Activated CD8-positive, alpha-beta memory T cell treated with anti-CD3 and anti-CD28 coated beads for 1 hour (primary cell): ENCODE results near the gene RBM28.

ENCODE experiments used
- DNase-seq, 2 donors: peaks; one replicate each; pipeline ENCODE4 v3.0.0-alpha.2; 2020; ENCODE audit warnings: low read depth in 1 of 2; ENCODE audit errors: extremely low read depth in 1 of 2

RBM28 gene, protein sequence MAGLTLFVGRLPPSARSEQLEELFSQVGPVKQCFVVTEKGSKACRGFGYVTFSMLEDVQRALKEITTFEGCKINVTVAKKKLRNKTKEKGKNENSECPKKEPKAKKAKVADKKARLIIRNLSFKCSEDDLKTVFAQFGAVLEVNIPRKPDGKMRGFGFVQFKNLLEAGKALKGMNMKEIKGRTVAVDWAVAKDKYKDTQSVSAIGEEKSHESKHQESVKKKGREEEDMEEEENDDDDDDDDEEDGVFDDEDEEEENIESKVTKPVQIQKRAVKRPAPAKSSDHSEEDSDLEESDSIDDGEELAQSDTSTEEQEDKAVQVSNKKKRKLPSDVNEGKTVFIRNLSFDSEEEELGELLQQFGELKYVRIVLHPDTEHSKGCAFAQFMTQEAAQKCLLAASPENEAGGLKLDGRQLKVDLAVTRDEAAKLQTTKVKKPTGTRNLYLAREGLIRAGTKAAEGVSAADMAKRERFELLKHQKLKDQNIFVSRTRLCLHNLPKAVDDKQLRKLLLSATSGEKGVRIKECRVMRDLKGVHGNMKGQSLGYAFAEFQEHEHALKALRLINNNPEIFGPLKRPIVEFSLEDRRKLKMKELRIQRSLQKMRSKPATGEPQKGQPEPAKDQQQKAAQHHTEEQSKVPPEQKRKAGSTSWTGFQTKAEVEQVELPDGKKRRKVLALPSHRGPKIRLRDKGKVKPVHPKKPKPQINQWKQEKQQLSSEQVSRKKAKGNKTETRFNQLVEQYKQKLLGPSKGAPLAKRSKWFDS

DNA sequence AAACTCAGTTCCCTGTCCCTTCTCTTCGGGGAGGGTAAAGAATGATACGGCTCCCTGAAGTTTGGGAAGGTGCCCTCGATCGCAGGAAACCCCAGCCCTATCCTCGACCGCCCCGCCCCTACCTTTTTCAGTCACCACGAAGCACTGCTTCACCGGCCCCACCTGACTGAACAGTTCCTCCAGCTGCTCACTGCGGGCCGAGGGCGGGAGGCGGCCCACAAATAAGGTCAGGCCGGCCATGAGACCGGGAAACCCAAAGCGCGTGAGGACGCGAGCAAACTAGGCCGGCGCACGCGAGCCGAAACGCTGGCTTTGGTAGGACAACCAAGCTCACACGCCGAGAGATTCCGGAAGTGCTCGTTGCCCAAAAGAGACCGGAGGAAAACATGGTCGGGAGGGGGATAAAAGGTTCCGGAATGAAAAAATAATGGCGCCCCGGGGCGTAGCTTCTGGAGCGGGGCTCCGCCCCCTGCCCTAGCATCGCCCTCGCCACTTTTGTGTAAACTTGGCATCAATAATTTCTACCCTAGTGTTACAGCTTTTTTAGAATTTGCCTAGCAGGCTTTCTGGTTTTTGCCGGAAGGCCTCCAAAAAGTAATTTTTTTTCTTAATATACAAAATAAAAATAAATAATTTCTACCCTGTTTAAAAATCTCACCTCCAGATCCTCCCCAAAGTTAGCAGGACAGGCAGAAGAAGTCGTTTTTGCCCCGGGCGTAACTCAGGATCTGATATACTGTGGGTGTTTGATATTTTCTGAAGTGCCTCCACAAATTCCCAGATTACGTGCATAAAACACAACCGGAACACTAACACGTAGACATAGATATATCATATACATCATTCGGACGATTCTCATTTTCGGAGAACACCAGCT lies at the start of gene RBM28:
Gene RBM28 (minus strand): TSS at position 355 of the 877 bp plus-strand sequence. CDS start 115 bp downstream, at position 240.
- DNase-seq, result peak; percentile 56 to 65

DNA sequence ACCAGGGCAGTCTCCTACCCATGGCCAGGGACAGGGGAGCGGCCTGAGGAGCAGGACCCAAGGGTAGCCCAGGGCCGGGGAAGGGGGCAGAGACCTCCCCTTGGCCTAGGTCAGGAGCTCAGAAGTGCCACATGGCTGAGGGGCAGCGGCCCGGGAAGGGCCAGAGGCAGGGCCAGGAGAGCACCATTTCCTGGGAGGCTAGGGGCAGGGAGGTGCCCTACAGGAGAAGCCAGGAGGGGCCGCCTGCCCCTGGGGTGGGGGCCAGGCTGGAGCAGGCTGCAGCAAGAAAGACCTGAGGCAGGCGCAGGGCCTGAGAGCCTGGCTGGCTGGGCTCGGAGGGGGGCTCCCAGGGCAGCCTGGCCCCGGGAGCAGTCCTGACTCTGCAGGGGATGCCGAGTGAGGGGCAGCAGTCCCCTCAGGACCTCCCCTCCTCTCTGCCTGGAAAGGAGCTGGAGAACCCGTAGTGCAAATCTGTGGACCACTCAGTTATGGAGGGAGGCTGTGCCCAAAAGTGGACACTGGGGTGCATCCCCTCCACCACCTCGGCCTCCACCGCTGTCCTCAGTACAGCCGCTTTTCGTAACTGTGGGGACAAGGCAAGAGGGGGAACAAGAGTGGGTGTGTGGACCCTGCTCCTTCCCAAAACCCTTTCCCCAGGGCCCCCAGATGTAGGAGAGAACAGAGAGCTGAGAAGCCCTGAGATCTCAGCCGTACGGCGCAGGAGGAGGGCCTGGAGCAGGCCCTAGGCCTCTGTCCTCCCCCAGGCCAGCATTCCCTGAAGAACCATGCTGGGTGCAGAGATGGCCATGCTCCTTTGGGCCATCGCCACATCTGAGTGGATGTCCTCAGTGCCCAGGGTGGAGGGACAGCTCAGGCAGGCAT lies 49.0 kb upstream of the RBM28 start:
- DNase-seq, result no peak

DNA sequence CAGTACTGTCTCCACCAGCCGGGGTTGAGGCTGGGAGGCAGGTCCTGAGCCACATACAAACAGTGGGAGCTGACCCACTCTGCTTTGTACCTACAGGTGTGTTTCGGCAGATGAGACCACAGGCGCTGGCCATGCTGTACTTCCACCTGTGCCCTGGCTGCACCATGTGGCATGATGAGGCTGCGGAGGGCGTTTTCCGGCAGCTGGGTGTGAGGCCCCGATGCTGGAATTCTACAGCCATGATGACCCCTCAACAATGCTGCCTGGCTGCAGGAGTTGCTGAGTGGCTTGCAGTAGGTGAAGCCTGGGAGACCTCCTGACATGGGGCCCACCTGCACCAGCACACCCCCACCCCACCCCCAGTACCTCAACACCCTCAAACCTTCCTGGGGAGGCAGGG lies 48.1 kb upstream of the RBM28 start:
- DNase-seq, result no peak

DNA sequence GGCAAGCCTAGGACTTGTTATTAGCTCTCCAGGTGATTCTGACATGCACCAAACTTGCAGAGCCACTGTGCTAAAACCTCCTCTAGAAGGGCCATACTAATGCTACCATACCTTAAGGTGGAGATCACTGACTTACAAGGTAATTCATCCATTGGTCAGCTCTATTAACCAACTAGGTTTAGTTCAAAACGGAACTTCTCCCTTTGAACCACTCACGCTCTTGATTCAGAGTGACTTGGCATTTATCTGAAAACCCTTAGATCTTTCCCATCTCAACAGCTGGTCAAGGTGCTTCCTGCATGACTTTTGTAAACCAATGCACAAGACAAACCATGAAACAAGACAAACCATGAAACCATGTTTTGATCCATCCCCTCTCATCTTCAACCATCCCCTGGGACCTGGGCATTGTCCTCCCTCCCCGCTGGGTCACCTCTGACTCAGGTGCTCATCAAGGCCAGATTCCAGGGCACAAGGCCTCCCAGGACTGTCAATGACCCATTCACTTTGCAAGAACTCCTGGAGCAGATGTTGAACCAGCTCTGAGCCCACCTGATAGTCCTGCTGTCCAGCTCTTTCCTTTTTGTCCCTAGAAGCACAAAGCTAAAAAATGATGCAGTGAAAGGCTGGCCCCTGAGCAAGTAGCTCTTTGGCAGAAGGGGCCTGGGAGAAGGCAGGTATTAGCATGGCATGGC lies 47.3 kb upstream of the RBM28 start:
- no peak for DNase-seq

DNA sequence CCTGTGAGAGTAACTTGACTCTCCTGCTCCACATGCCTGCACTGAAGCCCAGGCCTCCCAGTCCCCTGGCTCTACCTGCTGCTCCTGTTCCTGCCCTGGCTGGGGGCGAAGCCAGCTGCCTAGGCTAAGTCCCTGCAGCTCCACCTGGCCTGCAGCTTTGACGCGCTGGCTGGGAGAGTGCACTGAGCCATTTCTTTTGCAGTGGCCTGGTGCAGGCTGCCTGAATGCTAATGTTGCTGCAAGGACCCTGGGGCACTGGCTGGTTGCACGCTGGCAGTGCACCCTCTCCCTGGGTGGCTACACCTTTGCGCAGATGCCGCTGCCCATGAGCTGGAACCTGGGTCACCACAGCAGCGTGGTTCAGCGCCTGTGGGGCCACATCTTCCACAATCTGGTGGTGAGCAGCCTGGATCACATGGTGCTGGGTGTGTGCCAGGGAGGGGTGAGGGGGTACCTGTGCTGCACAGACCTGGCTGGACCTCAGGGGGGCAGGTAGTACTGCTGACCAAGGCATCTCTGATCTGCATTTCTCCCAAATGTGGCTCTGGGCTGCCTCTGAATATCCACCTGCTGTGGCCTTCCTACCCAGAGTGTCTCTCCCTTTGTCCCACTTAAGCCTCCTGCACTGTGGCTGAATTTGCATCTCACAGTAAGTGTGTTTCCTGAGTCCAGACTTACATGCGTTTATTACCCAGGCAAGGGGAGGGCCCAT lies 46.1 kb upstream of the RBM28 start:
- no peak for DNase-seq

DNA sequence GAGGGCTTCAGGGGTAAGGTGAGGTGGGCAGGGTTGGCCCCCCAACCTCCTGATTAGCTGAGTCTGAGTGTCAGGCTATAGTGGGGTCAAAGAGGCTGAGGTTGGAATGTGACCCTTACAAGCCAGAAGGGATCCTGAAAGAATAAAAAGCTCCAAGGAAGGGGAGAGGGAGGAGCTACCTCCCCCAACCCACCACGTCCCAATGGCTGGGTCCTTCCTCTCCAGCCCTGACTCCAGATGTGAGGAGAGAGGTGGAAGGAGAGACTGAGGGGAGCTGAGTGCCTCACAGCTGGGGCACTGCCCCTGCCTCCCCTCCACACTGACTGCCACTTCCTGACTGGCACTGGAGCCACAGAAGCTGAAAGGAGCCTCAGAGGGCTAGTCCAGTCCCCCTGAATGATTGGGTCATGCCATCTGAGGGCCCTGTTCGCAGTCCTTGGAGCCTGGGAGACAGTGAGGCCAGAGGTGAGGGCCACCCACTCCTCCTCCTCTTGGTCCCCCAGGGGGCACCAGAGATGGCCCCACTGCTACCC lies 45.4 kb upstream of the RBM28 start:
- no peak for DNase-seq

DNA sequence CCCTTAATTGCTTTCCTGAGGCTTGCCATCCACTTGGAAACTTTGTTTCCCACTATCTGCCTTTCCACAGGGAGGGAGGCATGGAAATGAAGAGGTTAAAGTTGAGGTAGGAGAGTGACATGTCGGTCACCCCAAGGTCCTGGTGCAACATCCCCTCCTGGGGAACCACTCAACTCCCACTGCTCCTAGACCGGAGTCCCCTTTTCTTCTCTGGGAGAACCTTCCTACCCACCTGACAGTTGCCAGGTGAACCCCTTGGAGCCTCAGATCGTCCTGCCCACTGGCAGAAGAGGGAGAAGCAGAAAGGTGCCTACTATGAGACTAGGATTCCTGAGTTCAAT lies 44.4 kb upstream of the RBM28 start:
- DNase-seq, result no peak

DNA sequence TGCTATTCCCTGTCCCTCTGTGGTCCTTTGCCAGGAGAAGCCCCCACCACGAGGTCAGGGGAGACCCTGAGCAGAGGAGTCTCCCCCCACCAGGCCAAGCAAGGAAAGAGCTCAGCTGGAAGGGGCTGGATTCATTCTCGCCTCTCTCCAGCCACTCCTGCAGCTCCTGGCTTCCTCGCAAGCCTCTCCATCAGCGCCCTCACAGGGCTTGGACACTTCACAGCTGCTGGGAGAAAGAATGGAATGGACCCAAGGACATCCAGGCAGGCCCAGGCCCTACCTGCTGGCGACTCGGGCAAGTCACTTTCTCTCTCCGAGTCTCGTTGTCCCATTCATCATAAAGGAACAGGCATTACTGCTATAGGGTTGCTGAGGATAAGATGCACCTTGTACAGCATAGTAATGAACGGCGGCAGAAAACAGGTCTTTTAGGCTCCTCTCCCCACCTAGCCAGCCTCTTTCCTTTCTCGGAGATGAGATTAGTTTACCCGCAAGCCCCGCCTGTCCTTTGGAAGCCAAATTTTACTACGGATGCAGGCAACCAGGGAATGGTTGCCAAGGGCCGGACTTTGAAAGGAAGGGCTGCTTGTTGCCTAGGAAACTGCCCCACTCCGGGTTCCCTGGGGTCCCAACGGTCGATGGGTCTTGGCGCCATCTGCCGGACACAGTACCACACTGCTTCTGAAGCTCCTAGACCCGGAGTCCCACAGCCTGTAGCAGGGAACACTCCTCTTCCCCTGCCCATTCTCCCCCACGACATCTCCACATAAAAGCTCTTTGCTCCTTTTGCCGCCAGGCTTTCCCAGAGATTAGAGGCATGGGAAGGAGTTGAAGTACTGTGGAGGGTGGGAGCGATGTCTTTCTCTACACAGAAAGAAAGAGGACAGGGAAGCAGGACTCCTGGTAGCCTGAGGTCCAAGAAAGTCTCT lies 43.8 kb upstream of the RBM28 start:
- peak; percentile 27 to 42 for DNase-seq

DNA sequence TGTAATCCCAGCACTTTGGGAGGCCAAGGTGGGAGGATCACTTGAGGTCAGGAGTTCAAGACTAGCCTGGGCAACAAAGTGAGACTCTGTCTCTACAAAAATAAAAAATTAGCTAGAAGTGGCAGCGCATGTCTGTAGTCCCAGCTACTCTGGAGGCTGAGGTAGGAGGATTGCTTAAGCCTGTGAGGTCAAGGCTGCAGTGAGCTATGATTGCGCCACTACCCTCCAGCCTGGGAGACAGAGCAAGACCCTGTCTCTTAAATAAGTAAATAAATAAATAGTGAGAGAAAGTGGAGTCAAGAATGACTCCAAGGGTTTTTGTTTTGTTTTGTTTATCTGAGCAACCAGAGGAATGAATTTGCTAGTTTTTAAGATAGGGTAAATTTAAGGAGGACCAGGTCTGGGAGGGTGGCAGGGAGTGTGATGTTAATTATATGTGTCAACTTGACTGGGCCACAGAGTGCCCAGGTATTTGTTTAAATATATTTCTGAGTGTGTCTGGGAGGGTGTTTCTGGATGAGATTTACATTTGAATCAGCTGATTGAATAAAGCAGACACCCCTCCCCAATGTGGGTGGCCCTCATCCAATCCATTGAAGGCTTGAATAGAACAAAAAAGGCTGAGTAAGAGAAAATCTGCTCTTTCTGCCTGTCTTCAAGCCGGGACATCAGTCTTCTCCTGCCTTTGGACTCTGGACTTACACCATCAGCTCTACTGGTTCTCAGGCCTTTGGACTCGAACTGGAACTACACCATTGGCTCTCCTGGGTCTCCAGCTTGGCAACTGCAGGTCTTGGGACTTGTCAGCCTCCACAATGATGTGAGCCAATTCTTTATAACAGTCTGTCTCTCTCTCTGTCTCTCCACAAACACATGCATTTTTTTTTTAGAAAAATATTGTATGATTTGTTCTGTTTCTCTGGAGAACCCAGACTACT lies 42.5 kb upstream of the RBM28 start:
- no peak for DNase-seq

DNA sequence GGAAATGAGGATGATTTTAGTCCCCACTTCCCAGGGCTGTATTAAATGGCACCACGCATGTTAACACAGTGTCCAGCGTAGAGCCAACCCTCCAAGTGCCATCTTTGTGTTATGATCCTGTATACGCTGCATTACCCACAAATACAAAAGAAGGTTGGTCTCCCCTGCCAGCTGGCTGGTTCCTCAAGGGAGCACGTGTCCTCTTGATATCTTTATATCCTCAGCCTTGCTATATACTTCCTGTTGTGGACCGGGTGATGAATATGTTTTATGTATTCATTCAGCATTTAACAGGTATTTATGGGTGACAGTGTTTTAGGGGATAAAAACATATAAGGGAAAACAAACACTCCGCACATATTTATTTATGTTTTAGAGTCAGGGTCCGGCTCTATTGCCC lies 41.0 kb upstream of the RBM28 start:
- no peak for DNase-seq

DNA sequence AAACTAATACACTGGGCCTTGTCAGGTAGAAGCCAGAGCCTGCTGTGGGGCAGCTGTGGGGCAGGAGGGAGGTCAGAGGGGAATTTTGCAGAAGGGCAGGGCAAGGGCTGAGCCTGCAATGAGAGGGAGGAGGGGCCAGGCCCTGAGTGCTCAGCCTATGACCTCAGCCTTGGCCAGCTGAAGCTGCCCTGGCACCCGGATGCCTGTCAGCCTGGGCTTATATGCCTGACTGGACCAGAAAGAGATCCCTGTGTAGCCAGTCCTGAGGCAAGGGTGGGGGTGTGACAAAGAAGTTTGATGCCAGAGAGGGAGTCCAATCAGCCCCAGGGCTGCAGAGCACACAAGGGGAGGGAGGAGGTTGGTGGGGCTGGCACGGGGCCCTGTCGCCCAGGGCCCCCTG lies 40.1 kb upstream of the RBM28 start:
- no peak for DNase-seq

DNA sequence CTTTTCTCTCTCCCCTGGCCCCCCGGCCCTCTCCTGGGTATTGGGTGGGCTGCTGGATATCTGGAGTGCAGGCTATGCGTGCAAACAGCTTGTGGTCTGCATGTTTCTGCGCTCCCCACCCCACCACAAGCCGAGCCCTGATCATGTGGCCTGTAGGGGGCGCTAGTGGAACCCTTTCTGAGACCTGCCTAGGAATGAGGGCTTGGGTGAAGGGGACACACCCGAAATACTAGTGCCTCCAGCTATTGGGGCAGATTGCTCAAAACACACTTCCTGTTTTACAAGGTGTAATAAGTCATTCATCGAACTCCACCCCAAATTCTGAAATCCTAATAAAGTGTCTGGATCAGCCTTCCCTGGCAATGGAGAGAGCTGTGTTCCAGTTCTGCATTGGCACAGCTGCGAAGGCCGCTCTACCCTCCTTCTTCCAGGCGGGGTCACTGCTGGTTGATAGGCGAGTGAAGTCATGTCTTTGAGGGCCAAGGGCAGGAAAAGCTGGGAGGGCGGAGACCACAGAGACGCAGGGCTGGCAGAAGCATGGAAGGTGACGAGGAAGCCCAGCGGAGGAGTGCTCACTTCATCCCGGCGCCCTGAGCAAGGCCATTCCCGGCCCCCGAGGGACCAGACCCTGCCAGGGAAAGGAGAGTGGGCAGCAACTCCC lies 37.6 kb upstream of the RBM28 start:
- DNase-seq, result no peak

DNA sequence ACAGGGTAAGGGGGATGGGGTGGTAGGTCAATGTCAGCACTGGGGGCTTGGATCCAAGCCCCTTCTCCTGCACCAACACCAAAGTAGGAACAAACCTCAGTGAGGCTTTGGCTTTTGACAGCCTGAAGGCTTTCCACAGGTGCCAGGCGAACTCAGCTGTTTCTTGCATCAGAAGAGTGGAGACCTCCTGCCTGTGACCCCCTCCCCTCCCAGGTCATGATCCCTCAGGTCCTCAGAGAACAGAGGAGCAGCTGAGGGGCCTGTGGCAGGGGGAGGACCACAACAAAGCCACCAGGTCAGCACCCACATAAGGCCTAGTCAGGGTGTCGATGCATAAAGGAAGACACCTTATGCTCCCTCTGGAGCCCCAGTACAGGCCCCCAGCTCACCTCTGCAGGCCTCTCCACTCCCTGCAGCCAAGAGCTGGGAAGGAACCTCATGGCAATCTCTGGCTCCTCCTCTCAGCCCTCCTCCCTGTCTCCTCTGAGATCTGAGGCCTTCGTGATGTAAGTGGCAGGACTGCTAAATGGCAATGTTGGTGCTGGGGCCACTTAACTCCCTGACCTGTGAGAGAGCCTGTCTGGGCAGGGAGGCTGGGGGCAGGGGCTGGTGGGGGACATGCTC lies 36.9 kb upstream of the RBM28 start:
- no peak for DNase-seq

DNA sequence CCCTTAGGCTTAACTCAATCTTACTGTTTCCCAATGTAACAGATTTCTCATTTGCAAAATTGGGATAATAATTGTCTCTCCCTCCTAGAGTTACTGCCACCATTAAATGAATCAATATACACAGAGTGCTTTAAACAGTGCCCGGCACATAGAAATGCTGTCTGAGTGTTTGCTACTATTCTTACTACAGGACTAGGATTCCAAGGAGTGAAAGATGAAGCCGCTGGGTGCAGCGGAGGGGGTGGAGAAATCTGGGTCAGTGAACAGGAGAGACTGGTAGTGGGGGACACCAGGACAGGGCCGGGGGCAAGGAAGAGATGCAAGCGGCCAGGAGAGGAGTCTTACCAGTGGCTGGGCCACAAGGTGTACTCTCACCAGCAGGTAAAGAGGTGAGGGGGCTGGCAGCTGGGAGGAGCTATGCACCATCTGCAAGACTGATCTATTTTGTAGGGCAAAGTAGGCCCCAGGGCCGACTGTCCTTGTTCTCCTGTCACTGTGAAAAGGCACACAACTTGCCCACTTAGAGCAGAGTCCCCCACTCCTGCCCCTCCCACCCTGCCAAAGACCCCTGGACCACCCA lies 36.3 kb upstream of the RBM28 start:
- no peak for DNase-seq

DNA sequence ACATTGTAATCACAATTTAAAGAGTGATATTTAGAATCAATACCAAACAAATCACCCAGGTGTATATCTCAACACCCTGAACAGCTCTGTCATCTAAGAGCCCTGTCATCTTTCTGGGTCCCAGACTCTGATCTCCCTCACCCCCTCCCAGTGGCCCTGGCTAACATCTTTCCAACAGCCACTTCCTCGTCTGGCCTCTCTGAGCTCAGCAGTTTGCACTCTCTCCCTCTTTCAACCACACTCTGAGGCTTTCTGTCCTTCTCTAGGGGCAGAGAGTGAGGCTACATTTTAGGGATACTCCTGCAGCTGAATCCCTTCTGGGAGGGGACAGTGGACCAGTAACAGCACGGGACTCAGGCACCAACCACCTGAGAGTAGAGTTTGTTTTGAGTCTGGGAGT lies 34.9 kb upstream of the RBM28 start:
- no peak for DNase-seq
